Fibroblast of upper back skin (primary cell): ENCODE measurements around the gene GNPTG.

Experiments
- DNase-seq: peaks from one replicate; pipeline ENCODE4 v3.0.0-alpha.2; 2013

GNPTG gene

GRCh38 chr16:1349351-1349750 lies 2.4 kb upstream of the GNPTG start:
- DNase-seq: no peak

- DNase-seq: no peak
These were observed 1.8 kb upstream of the GNPTG start for GRCh38 chr16:1349951-1350350.

GRCh38 chr16:1350691-1351090 lies 1.0 kb upstream of the GNPTG start:
- no peak for DNase-seq

GRCh38 chr16:1351215-1351581 lies 533 bp upstream of the GNPTG start:
- DNase-seq: no peak

GRCh38 chr16:1354815-1355540 lies 3.2 kb downstream of the GNPTG start:
- no peak for DNase-seq

GRCh38 chr16:1355591-1355990 lies 3.9 kb downstream of the GNPTG start:
- DNase-seq: no peak

- DNase-seq: no peak
These were observed 4.5 kb downstream of the GNPTG start for GRCh38 chr16:1356061-1356900.

- DNase-seq: no peak
These were observed 6.3 kb downstream of the GNPTG start for GRCh38 chr16:1357906-1358566.

GRCh38 chr16:1361685-1362360 lies 10.1 kb downstream of the GNPTG start:
- DNase-seq: no peak

GRCh38 chr16:1362807-1363206 lies 11.1 kb downstream of the GNPTG start:
- no peak for DNase-seq

- no peak for DNase-seq
These were observed 11.8 kb downstream of the GNPTG start for GRCh38 chr16:1363501-1364041.

- DNase-seq: no peak
These were observed 12.8 kb downstream of the GNPTG start for GRCh38 chr16:1364510-1364909.

GRCh38 chr16:1366060-1366711 lies 14.5 kb downstream of the GNPTG start:
- DNase-seq: no peak

GRCh38 chr16:1366712-1367299 lies 15.1 kb downstream of the GNPTG start:
- no peak for DNase-seq

- no peak for DNase-seq
These were observed 15.9 kb downstream of the GNPTG start for GRCh38 chr16:1367486-1368174.

- DNase-seq: no peak
These were observed 19.6 kb downstream of the GNPTG start for GRCh38 chr16:1371054-1371978.

- no peak for DNase-seq
These were observed 20.7 kb downstream of the GNPTG start for GRCh38 chr16:1372292-1372950.

- DNase-seq: no peak
These were observed 22.9 kb downstream of the GNPTG start for GRCh38 chr16:1374418-1375297.

GRCh38 chr16:1375298-1375640 lies 23.5 kb downstream of the GNPTG start:
- no peak for DNase-seq
